Thymus (tissue), 11 donors: Measurements from ENCODE around the gene RNH1. TPM values are rescaled to one million over a fixed set of nuclear protein-coding genes. Genes with fewer than 3 reads are reported as not detected.
"Not testable (repeated sequence)": the region's sequence is repeated elsewhere in the genome, so short reads cannot be mapped to it uniquely, and the experiment has no call there.

Source experiments
- DNase-seq, 9 donors: peaks; one replicate each; pipeline ENCODE4 v3.0.0-alpha.2; 2013; ENCODE audit warnings: low spot score in 9 of 9, low read depth in 6 of 9, missing footprints in 1 of 9
- H3K27ac ChIP-seq, 2 donors: one replicate each; pipeline ENCODE4 v1.5.1; 2013; ENCODE audit warnings: control low read depth in 1 of 2, low read depth in 1 of 2, low read length in 1 of 2, mild to moderate bottlenecking in 1 of 2, moderate library complexity in 1 of 2
- H3K27me3 ChIP-seq, 2 donors: one replicate each; pipeline ENCODE4 v1.5.1; 2013; ENCODE audit warnings: low read length in 1 of 2; ENCODE audit not compliant: control insufficient read depth in 2 of 2, insufficient read depth in 1 of 2
- H3K36me3 ChIP-seq, 2 donors: one replicate each; pipeline ENCODE4 v1.5.1; 2013; ENCODE audit warnings: low read length in 1 of 2, mild to moderate bottlenecking in 1 of 2, moderate library complexity in 1 of 2; ENCODE audit not compliant: control insufficient read depth in 2 of 2, insufficient read depth in 2 of 2
- H3K4me1 ChIP-seq, 2 donors: one replicate each; pipeline ENCODE4 v1.5.1; 2013; ENCODE audit warnings: low read length in 2 of 2; ENCODE audit not compliant: control insufficient read depth in 2 of 2, insufficient read depth in 2 of 2
- H3K4me3 ChIP-seq, 2 donors: one replicate each; pipeline ENCODE4 v1.5.1; 2013; ENCODE audit warnings: low read length in 2 of 2, control low read depth in 1 of 2, mild to moderate bottlenecking in 1 of 2
- H3K9me3 ChIP-seq, 2 donors: one replicate each; pipeline ENCODE4 v1.5.1; 2013; ENCODE audit warnings: low read length in 1 of 2, mild to moderate bottlenecking in 1 of 2; ENCODE audit not compliant: control insufficient read depth in 2 of 2, insufficient read depth in 1 of 2
- WGBS: extraction: QIAGEN DNeasy Blood & Tissue Kit; methylation state at CpG from one replicate; pipeline ENCODE4 v1.1.7; 2013; 5-methylcytosine and 5-hydroxymethylcytosine counted together
- polyA plus RNA-seq: library from polyadenylated mRNA; stranded (reverse); fragments of 200-250 nt; gene quantifications from one replicate; pipeline ENCODE4 v1.2.3, GENCODE V29; 2013
- total RNA-seq: library from RNA; stranded (reverse); fragments of 120-200 nt; gene quantifications from one replicate; pipeline ENCODE4 v1.2.4, GENCODE V29; 2013
- donor health status: healthy.

RNH1 gene
- total and polyA plus RNA-seq, 2 donors = 79.2 to 114 TPM

DNA sequence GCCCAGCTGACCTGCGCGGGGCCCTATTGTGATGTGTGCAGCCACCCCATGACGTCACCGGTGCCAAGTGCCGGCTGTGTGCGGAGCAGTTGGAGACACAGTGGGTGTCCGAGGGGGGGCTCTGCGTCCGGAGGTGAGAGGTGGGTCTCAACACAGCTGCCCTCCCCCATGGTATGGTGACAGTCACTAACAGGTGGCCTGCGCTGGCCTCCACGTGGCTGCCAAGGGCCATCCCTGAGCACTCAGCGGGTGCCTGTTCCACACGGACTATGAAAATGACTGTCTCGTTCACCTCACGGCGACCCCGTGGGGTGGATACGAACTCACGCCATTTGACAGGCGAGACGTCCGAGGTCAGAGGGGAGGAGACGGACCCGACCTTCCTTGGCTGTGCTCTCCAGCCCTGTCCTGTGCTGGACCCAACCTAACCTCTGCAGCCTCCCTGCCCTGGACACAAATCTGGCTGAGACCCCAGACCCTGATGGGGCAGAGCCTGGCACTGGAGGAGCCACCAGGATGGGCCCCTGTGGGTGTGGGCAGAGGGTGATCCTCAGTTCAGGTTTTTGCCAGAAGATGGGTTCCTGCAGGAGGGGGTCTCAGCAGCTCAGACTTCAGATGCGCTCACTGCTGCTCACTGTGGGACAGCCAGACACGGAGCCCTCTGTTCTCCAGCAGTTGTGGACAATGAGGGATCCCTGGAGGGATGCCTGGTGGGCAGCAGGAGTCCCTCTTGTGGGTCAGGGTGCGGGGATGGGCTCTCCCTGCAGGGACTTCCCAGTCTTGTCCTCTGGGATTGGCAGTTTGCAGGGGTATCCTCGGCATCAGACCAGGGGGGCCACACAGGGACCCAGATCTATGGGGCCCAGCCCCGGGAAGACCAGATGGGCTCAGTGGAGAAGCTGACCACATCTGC is 22.0 kb upstream of the RNH1 start:
- 96% methylated on average over 29 of the region's 29 CpGs for WGBS
- H3K4me1 ChIP-seq = peaks cover 1 to 3% of the 10 kb centered on the region in 2 donors
- no peak overlapping the region for H3K4me3 ChIP-seq
- H3K36me3 ChIP-seq = peaks cover 29 to 31% of the 10 kb centered on the region in 2 donors
- DNase-seq = no peak
- H3K27ac ChIP-seq = no peak overlapping the region
- H3K27me3 ChIP-seq = no peaks in the 10 kb centered on the region
- no peaks in the 10 kb centered on the region for H3K9me3 ChIP-seq

GRCh38 chr11:528166-528814 is 21.2 kb upstream of the RNH1 start:
- Histone ChIP-seq H3K36me3 (peaks cover 25 to 26% of the 10 kb centered on the region in 2 donors), H3K4me3 (no peak overlapping the region), H3K9me3 (no peaks in the 10 kb centered on the region), H3K4me1 (no peaks in the 10 kb centered on the region), H3K27me3 (no peaks in the 10 kb centered on the region), H3K27ac (no peak overlapping the region)
- WGBS = 93% methylated on average over 30 of the region's 30 CpGs
- DNase-seq = no peak

GRCh38 chr11:526192-526591 is 19.1 kb upstream of the RNH1 start:
- DNase-seq = no peak
- H3K4me3 ChIP-seq = no peak overlapping the region
- WGBS = 89% methylated on average over 17 of the region's 17 CpGs
- H3K27ac ChIP-seq = no peak overlapping the region
- no peaks in the 10 kb centered on the region for H3K4me1 ChIP-seq
- no peaks in the 10 kb centered on the region for H3K9me3 ChIP-seq
- H3K27me3 ChIP-seq = no peaks in the 10 kb centered on the region
- H3K36me3 ChIP-seq = peaks cover 4 to 6% of the 10 kb centered on the region in 2 donors

DNA sequence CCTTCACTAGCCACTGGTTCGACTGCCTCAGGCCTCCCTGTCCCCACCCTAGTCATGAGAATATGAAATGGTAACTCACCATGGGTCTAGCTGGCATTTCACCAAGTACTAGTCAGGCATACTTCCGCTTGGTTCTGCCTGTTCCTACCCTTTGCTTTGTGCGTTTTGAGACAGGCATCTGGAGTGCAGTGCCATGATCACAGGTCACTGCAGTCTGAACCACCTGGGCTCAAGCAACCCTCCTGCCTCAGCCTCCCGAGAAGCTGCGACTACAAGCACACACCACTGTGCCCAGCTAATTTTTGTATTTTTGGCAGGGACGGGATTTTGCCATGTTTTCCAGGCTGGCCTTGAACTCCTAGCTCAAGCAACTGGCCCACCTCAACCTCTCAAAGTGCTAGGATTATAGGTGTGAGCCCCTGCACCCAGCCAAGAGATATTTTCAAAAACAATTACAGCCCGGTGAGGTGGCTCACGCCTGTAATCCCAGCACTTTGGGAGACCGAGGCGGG is 14.2 kb upstream of the RNH1 start:
- 97% methylated on average over 10 of the region's 10 CpGs for WGBS
- no peak overlapping the region for H3K4me3 ChIP-seq
- H3K27me3 ChIP-seq = no peaks in the 10 kb centered on the region
- H3K9me3 ChIP-seq = peaks cover 0 to 21% of the 10 kb centered on the region in 2 donors
- no peaks in the 10 kb centered on the region for H3K36me3 ChIP-seq
- H3K4me1 ChIP-seq = peaks cover 0 to 7% of the 10 kb centered on the region in 2 donors
- DNase-seq = no peak
- H3K27ac ChIP-seq = no peak overlapping the region

DNA sequence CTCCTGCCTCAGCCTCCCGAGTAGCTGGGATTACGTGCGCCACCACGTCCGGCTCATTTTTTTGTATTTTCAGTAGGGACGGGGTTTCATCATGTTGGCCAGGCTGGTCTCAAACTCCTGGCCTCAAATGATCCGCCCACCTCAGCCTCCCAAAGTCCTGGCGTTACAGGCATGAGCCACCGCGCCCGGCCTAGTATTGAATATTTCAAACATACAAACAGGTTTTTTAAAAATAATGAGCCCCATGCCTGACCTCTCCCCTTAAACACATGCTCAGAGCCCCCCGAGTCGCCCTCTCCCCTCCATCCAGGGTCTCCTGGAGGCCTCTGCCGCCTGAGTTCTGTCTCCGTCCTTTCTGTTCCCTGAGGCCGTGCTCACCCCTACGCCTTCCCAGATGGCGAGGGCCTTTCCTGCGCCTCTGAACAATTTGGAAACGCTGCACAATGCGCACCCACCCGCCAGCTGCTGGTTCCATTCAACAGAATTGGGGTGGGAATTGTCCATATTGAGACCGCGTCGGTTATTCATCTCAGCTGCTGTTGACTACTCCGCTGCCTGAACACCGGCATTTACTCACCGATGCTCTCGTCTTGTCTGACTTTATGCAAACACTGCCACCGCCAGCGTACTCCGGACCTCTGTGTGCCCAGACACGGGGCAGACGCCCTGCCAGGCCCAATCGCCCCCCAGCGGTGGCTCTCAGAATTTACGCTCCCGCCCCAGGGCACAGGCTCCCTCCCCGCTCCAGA is 13.6 kb upstream of the RNH1 start:
- Histone ChIP-seq H3K4me3 (no peak overlapping the region), H3K27me3 (no peaks in the 10 kb centered on the region), H3K4me1 (peaks cover 0 to 7% of the 10 kb centered on the region in 2 donors), H3K27ac (no peak overlapping the region), H3K9me3 (peaks cover 0 to 25% of the 10 kb centered on the region in 2 donors), H3K36me3 (no peaks in the 10 kb centered on the region)
- no peak for DNase-seq
- 96% methylated on average over 39 of the region's 39 CpGs for WGBS

GRCh38 chr11:518463-519202 is 11.6 kb upstream of the RNH1 start:
- Histone ChIP-seq H3K9me3 (peaks cover 0 to 25% of the 10 kb centered on the region in 2 donors), H3K27ac (peak overlapping the region in 1 of 2 donors; percentile 52), H3K27me3 (no peaks in the 10 kb centered on the region), H3K4me1 (peaks cover 0 to 11% of the 10 kb centered on the region in 2 donors), H3K36me3 (peaks cover 0 to 3% of the 10 kb centered on the region in 2 donors), H3K4me3 (peak overlapping the region; percentile 5 to 9)
- DNase-seq = peak; percentile 29 to 87 (median 74)
- 15% methylated on average over 74 of the region's 74 CpGs for WGBS

- not testable (repeated sequence) for DNase-seq, H3K36me3 ChIP-seq, H3K27me3 ChIP-seq, H3K4me3 ChIP-seq, H3K27ac ChIP-seq
- WGBS = 97% methylated on average over 43 of the region's 43 CpGs
- H3K9me3 ChIP-seq = peaks cover 0 to 25% of the 10 kb centered on the region in 2 donors
- peaks cover 0 to 11% of the 10 kb centered on the region in 2 donors for H3K4me1 ChIP-seq
Observed at GRCh38 chr11:516918-517685, 10.1 kb upstream of the RNH1 start.

GRCh38 chr11:516400-516799 is 9.4 kb upstream of the RNH1 start:
- H3K27ac ChIP-seq = no peak overlapping the region
- H3K4me1 ChIP-seq = peaks cover 0 to 11% of the 10 kb centered on the region in 2 donors

More at GRCh38 chr11:516400-516799, 9.4 kb upstream of the RNH1 start:
- 98% methylated on average over 4 of the region's 4 CpGs for WGBS
- no peaks in the 10 kb centered on the region for H3K27me3 ChIP-seq
- no peak overlapping the region for H3K4me3 ChIP-seq
- H3K36me3 ChIP-seq = peaks cover 0 to 9% of the 10 kb centered on the region in 2 donors
- no peak for DNase-seq
- peaks cover 0 to 25% of the 10 kb centered on the region in 2 donors for H3K9me3 ChIP-seq
